ENCODE results near the gene NOS1.
"Not testable (repeated sequence)": the region's sequence is repeated elsewhere in the genome, so short reads cannot be mapped to it uniquely, and the experiment has no call there.

The NOS1 gene

GRCh38 chr12:117361347-117361751 is at the start of gene NOS1:
Gene NOS1 (minus strand): TSS chr12:117361626. CDS start chr12:117331069, 30,557 bp downstream.
- H3K4me1 ChIP-seq (ENCODE audit: control insufficient read depth, insufficient read depth, low read length), result no peaks in the 10 kb centered on the region
- no peak within 1 kb of the TSS for H3K9ac ChIP-seq (ENCODE audit: low read length in 2 of 2)
- H3K4me3 ChIP-seq (ENCODE audit: low read length in 2 of 2), result no peak within 1 kb of the TSS
- H3K9me3 ChIP-seq (ENCODE audit: control insufficient read depth in 2 of 2, low read length in 2 of 2), result no peaks in the 10 kb centered on the region
- no peak within 1 kb of the TSS for H3K27ac ChIP-seq (ENCODE audit: low read length)
- H3K27me3 ChIP-seq (ENCODE audit: control insufficient read depth in 1 of 2, insufficient read depth in 2 of 2, low read length in 2 of 2), result peaks cover 45 to 60% of the 10 kb centered on the region in 2 donors
- H3K36me3 ChIP-seq (ENCODE audit: control insufficient read depth in 2 of 2, insufficient read depth in 2 of 2, low read length in 2 of 2), result no peaks in the 10 kb centered on the region

- Histone ChIP-seq H3K36me3 (ENCODE audit: control insufficient read depth in 2 of 2, insufficient read depth in 2 of 2, low read length in 2 of 2) (no peaks in the 10 kb centered on the region), H3K27ac (ENCODE audit: low read length) (no peak overlapping the region), H3K4me3 (ENCODE audit: low read length in 2 of 2) (no peak overlapping the region), H3K9me3 (ENCODE audit: control insufficient read depth in 2 of 2, low read length in 2 of 2) (peaks cover 0 to 3% of the 10 kb centered on the region in 2 donors), H3K9ac (ENCODE audit: low read length in 2 of 2) (no peak overlapping the region), H3K27me3 (ENCODE audit: control insufficient read depth in 1 of 2, insufficient read depth in 2 of 2, low read length in 2 of 2) (peaks cover 0 to 3% of the 10 kb centered on the region in 2 donors), H3K4me1 (ENCODE audit: control insufficient read depth, insufficient read depth, low read length) (peaks cover 4% of the 10 kb centered on the region)
Measured at GRCh38 chr12:117409286-117409685, 47.9 kb upstream of the NOS1 start.

- Histone ChIP-seq H3K4me1 (ENCODE audit: control insufficient read depth, insufficient read depth, low read length) (peaks cover 4% of the 10 kb centered on the region), H3K27ac (ENCODE audit: low read length) (no peak overlapping the region)
Measured at GRCh38 chr12:117408161-117408791, 46.9 kb upstream of the NOS1 start.

GRCh38 chr12:117404940-117405339 is 43.5 kb upstream of the NOS1 start:
- peaks cover 4% of the 10 kb centered on the region for H3K4me1 ChIP-seq (ENCODE audit: control insufficient read depth, insufficient read depth, low read length)
- H3K27ac ChIP-seq (ENCODE audit: low read length), result no peak overlapping the region
- H3K27me3 ChIP-seq (ENCODE audit: control insufficient read depth in 1 of 2, insufficient read depth in 2 of 2, low read length in 2 of 2), result peaks cover 0 to 7% of the 10 kb centered on the region in 2 donors
- H3K4me3 ChIP-seq (ENCODE audit: low read length in 2 of 2), result no peak overlapping the region
- H3K9ac ChIP-seq (ENCODE audit: low read length in 2 of 2), result no peak overlapping the region
- peaks cover 4 to 10% of the 10 kb centered on the region in 2 donors for H3K9me3 ChIP-seq (ENCODE audit: control insufficient read depth in 2 of 2, low read length in 2 of 2)
- no peaks in the 10 kb centered on the region for H3K36me3 ChIP-seq (ENCODE audit: control insufficient read depth in 2 of 2, insufficient read depth in 2 of 2, low read length in 2 of 2)

More at GRCh38 chr12:117408161-117408791, 46.9 kb upstream of the NOS1 start:
- H3K9ac ChIP-seq (ENCODE audit: low read length in 2 of 2), result no peak overlapping the region
- H3K36me3 ChIP-seq (ENCODE audit: control insufficient read depth in 2 of 2, insufficient read depth in 2 of 2, low read length in 2 of 2), result no peaks in the 10 kb centered on the region
- no peak overlapping the region for H3K4me3 ChIP-seq (ENCODE audit: low read length in 2 of 2)
- H3K27me3 ChIP-seq (ENCODE audit: control insufficient read depth in 1 of 2, insufficient read depth in 2 of 2, low read length in 2 of 2), result peaks cover 0 to 3% of the 10 kb centered on the region in 2 donors
- H3K9me3 ChIP-seq (ENCODE audit: control insufficient read depth in 2 of 2, low read length in 2 of 2), result peaks cover 0 to 10% of the 10 kb centered on the region in 2 donors

GRCh38 chr12:117404203-117404853 is 42.9 kb upstream of the NOS1 start:
- H3K27ac ChIP-seq (ENCODE audit: low read length), result no peak overlapping the region
- H3K9ac ChIP-seq (ENCODE audit: low read length in 2 of 2), result no peak overlapping the region
- no peaks in the 10 kb centered on the region for H3K36me3 ChIP-seq (ENCODE audit: control insufficient read depth in 2 of 2, insufficient read depth in 2 of 2, low read length in 2 of 2)
- H3K9me3 ChIP-seq (ENCODE audit: control insufficient read depth in 2 of 2, low read length in 2 of 2), result peaks cover 4 to 10% of the 10 kb centered on the region in 2 donors
- H3K4me1 ChIP-seq (ENCODE audit: control insufficient read depth, insufficient read depth, low read length), result peaks cover 4% of the 10 kb centered on the region
- peaks cover 0 to 7% of the 10 kb centered on the region in 2 donors for H3K27me3 ChIP-seq (ENCODE audit: control insufficient read depth in 1 of 2, insufficient read depth in 2 of 2, low read length in 2 of 2)
- H3K4me3 ChIP-seq (ENCODE audit: low read length in 2 of 2), result no peak overlapping the region

GRCh38 chr12:117403586-117404139 is 42.2 kb upstream of the NOS1 start:
- H3K4me1 ChIP-seq (ENCODE audit: control insufficient read depth, insufficient read depth, low read length), result peaks cover 4% of the 10 kb centered on the region
- no peak overlapping the region for H3K9ac ChIP-seq (ENCODE audit: low read length in 2 of 2)
- H3K36me3 ChIP-seq (ENCODE audit: control insufficient read depth in 2 of 2, insufficient read depth in 2 of 2, low read length in 2 of 2), result no peaks in the 10 kb centered on the region
- H3K27me3 ChIP-seq (ENCODE audit: control insufficient read depth in 1 of 2, insufficient read depth in 2 of 2, low read length in 2 of 2), result peaks cover 0 to 7% of the 10 kb centered on the region in 2 donors
- H3K27ac ChIP-seq (ENCODE audit: low read length), result no peak overlapping the region
- H3K9me3 ChIP-seq (ENCODE audit: control insufficient read depth in 2 of 2, low read length in 2 of 2), result peaks cover 4 to 10% of the 10 kb centered on the region in 2 donors
- H3K4me3 ChIP-seq (ENCODE audit: low read length in 2 of 2), result no peak overlapping the region

GRCh38 chr12:117402363-117402762 is 40.9 kb upstream of the NOS1 start:
- H3K4me1 ChIP-seq (ENCODE audit: control insufficient read depth, insufficient read depth, low read length), result no peaks in the 10 kb centered on the region
- H3K4me3 ChIP-seq (ENCODE audit: low read length in 2 of 2), result no peak overlapping the region
- H3K27me3 ChIP-seq (ENCODE audit: control insufficient read depth in 1 of 2, insufficient read depth in 2 of 2, low read length in 2 of 2), result peaks cover 0 to 7% of the 10 kb centered on the region in 2 donors
- H3K9me3 ChIP-seq (ENCODE audit: control insufficient read depth in 2 of 2, low read length in 2 of 2), result peaks cover 4 to 10% of the 10 kb centered on the region in 2 donors
- H3K27ac ChIP-seq (ENCODE audit: low read length), result no peak overlapping the region
- H3K9ac ChIP-seq (ENCODE audit: low read length in 2 of 2), result no peak overlapping the region
- no peaks in the 10 kb centered on the region for H3K36me3 ChIP-seq (ENCODE audit: control insufficient read depth in 2 of 2, insufficient read depth in 2 of 2, low read length in 2 of 2)

- Histone ChIP-seq H3K4me3 (ENCODE audit: low read length in 2 of 2) (no peak overlapping the region), H3K27me3 (ENCODE audit: control insufficient read depth in 1 of 2, insufficient read depth in 2 of 2, low read length in 2 of 2) (peaks cover 0 to 7% of the 10 kb centered on the region in 2 donors), H3K27ac (ENCODE audit: low read length) (no peak overlapping the region), H3K36me3 (ENCODE audit: control insufficient read depth in 2 of 2, insufficient read depth in 2 of 2, low read length in 2 of 2) (no peaks in the 10 kb centered on the region), H3K9ac (ENCODE audit: low read length in 2 of 2) (no peak overlapping the region), H3K9me3 (ENCODE audit: control insufficient read depth in 2 of 2, low read length in 2 of 2) (peaks cover 4 to 10% of the 10 kb centered on the region in 2 donors), H3K4me1 (ENCODE audit: control insufficient read depth, insufficient read depth, low read length) (no peaks in the 10 kb centered on the region)
Measured at GRCh38 chr12:117400912-117401311, 39.5 kb upstream of the NOS1 start.

GRCh38 chr12:117398482-117398881 is 37.1 kb upstream of the NOS1 start:
- H3K4me3 ChIP-seq (ENCODE audit: low read length in 2 of 2); H3K27ac ChIP-seq (ENCODE audit: low read length); H3K9me3 ChIP-seq (ENCODE audit: control insufficient read depth in 2 of 2, low read length in 2 of 2); H3K36me3 ChIP-seq (ENCODE audit: control insufficient read depth in 2 of 2, insufficient read depth in 2 of 2, low read length in 2 of 2); H3K9ac ChIP-seq (ENCODE audit: low read length in 2 of 2); H3K27me3 ChIP-seq (ENCODE audit: control insufficient read depth in 1 of 2, insufficient read depth in 2 of 2, low read length in 2 of 2); H3K4me1 ChIP-seq (ENCODE audit: control insufficient read depth, insufficient read depth, low read length): not testable (repeated sequence)

GRCh38 chr12:117395766-117396165 is 34.3 kb upstream of the NOS1 start:
- Histone ChIP-seq H3K27ac (ENCODE audit: low read length) (no peak overlapping the region), H3K4me1 (ENCODE audit: control insufficient read depth, insufficient read depth, low read length) (no peaks in the 10 kb centered on the region), H3K9me3 (ENCODE audit: control insufficient read depth in 2 of 2, low read length in 2 of 2) (peaks cover 0 to 4% of the 10 kb centered on the region in 2 donors), H3K36me3 (ENCODE audit: control insufficient read depth in 2 of 2, insufficient read depth in 2 of 2, low read length in 2 of 2) (no peaks in the 10 kb centered on the region), H3K4me3 (ENCODE audit: low read length in 2 of 2) (no peak overlapping the region), H3K9ac (ENCODE audit: low read length in 2 of 2) (no peak overlapping the region), H3K27me3 (ENCODE audit: control insufficient read depth in 1 of 2, insufficient read depth in 2 of 2, low read length in 2 of 2) (peaks cover 0 to 2% of the 10 kb centered on the region in 2 donors)

- no peak overlapping the region for H3K9ac ChIP-seq (ENCODE audit: low read length in 2 of 2)
- H3K36me3 ChIP-seq (ENCODE audit: control insufficient read depth in 2 of 2, insufficient read depth in 2 of 2, low read length in 2 of 2), result no peaks in the 10 kb centered on the region
- no peaks in the 10 kb centered on the region for H3K4me1 ChIP-seq (ENCODE audit: control insufficient read depth, insufficient read depth, low read length)
Measured at GRCh38 chr12:117394491-117394890, 33.1 kb upstream of the NOS1 start.

More at GRCh38 chr12:117394491-117394890, 33.1 kb upstream of the NOS1 start:
- Histone ChIP-seq H3K27me3 (ENCODE audit: control insufficient read depth in 1 of 2, insufficient read depth in 2 of 2, low read length in 2 of 2) (no peaks in the 10 kb centered on the region), H3K9me3 (ENCODE audit: control insufficient read depth in 2 of 2, low read length in 2 of 2) (peaks cover 0 to 4% of the 10 kb centered on the region in 2 donors), H3K27ac (ENCODE audit: low read length) (no peak overlapping the region), H3K4me3 (ENCODE audit: low read length in 2 of 2) (no peak overlapping the region)
